Kidney epithelial cell (primary cell): Measurements from ENCODE around the gene UBE3D. TPM values are rescaled to one million over a fixed set of nuclear protein-coding genes. Genes with fewer than 3 reads are reported as not detected.
"Not testable (repeated sequence)": the region's sequence is repeated elsewhere in the genome, so short reads cannot be mapped to it uniquely, and the experiment has no call there.

ENCODE experiments used
- DNase-seq: peaks from one replicate; pipeline ENCODE4 v3.0.0-alpha.2; 2010; ENCODE audit warnings: low read depth
- H3K27me3 ChIP-seq: 2 replicates; pipeline ENCODE4 v1.6.0; 2011; ENCODE audit warnings: low read length; ENCODE audit not compliant: control insufficient read depth, insufficient read depth
- H3K36me3 ChIP-seq: 2 replicates; pipeline ENCODE4 v1.5.1; 2011; ENCODE audit warnings: low read length; ENCODE audit not compliant: control insufficient read depth, insufficient read depth
- H3K4me3 ChIP-seq: 2 replicates; pipeline ENCODE4 v1.5.1; 2011; ENCODE audit warnings: low read depth, mild to moderate bottlenecking, control low read depth, low read length
- total RNA-seq: library from RNA; depleted of rRNA; stranded (reverse); fragments of >200 nt; gene quantifications from 2 replicates; pipeline ENCODE4 v1.2.3, GENCODE V29; 2015
- TF ChIP-seq, protein P1 (sequence below): IDR thresholded peaks from 2 replicates; pipeline ENCODE4 v1.5.1; 2011; ENCODE audit warnings: mild to moderate bottlenecking, moderate library complexity, low read length, control low read depth, inconsistent platforms; ENCODE audit not compliant: insufficient read depth, poor library complexity, severe bottlenecking

Gene UBE3D
- total RNA-seq, 1 donor from 2014 or later = 11.6 TPM

- DNase-seq = no peak
These were observed 27.4 kb downstream of the UBE3D start for GRCh38 chr6:83038246-83038645.

DNA sequence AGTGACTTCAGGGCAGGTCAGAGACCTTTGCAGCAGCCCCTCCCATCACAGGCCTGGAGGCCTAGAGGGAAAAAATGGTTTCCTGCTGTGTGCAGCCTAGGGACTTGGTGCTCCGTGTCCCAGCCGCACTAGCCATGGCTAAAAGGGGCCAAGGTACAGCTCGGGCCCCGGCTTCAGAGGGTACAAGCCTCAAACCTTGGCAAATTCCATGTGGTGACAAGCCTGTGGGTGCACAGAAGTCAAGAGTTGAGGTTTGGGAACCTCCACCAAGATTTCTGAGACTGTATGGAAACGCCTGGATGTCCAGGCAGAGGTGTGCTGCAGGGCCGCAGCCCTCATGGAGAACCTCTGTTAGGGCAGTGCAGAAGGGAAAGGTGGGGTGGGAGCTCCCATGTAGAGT, 34.0 kb downstream of the UBE3D start:
- Histone ChIP-seq H3K27me3 (no peaks in the 10 kb centered on the region), H3K36me3 (no peaks in the 10 kb centered on the region), H3K4me3 (no peak overlapping the region)
- DNase-seq = no peak
- TF ChIP-seq, protein P1, sequence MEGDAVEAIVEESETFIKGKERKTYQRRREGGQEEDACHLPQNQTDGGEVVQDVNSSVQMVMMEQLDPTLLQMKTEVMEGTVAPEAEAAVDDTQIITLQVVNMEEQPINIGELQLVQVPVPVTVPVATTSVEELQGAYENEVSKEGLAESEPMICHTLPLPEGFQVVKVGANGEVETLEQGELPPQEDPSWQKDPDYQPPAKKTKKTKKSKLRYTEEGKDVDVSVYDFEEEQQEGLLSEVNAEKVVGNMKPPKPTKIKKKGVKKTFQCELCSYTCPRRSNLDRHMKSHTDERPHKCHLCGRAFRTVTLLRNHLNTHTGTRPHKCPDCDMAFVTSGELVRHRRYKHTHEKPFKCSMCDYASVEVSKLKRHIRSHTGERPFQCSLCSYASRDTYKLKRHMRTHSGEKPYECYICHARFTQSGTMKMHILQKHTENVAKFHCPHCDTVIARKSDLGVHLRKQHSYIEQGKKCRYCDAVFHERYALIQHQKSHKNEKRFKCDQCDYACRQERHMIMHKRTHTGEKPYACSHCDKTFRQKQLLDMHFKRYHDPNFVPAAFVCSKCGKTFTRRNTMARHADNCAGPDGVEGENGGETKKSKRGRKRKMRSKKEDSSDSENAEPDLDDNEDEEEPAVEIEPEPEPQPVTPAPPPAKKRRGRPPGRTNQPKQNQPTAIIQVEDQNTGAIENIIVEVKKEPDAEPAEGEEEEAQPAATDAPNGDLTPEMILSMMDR = no peak

More at GRCh38 chr6:83038246-83038645, 27.4 kb downstream of the UBE3D start:
- TF ChIP-seq, protein P1 = no peak
- Histone ChIP-seq H3K36me3 (no peaks in the 10 kb centered on the region), H3K27me3 (no peaks in the 10 kb centered on the region), H3K4me3 (no peak overlapping the region)

DNA sequence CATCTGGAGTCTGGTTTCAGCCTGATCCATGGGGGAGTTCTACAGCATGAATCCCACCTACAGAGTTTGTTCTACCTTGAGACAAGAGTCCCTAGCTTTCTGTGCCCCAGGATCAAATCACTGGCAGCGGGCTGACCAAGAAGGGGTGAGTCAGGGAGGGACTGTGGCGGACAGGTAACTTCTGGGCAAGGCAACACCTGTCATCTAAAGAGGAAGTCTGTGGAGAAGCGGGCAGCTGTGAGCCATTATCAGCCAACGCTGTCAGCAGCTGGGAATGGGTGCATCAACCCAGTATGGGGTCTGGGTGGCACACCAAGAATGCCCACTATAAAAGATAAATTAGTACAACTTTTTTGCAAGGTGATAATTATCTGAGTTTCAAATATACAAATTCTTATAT, 45.9 kb downstream of the UBE3D start:
- H3K36me3 ChIP-seq = no peaks in the 10 kb centered on the region
- no peak overlapping the region for H3K4me3 ChIP-seq
- no peak for DNase-seq
- TF ChIP-seq, protein P1 = no peak
- H3K27me3 ChIP-seq = no peaks in the 10 kb centered on the region

- not testable (repeated sequence) for H3K4me3 ChIP-seq, H3K36me3 ChIP-seq, H3K27me3 ChIP-seq, DNase-seq
These were observed 54.5 kb downstream of the UBE3D start for GRCh38 chr6:83011131-83011530.

DNA sequence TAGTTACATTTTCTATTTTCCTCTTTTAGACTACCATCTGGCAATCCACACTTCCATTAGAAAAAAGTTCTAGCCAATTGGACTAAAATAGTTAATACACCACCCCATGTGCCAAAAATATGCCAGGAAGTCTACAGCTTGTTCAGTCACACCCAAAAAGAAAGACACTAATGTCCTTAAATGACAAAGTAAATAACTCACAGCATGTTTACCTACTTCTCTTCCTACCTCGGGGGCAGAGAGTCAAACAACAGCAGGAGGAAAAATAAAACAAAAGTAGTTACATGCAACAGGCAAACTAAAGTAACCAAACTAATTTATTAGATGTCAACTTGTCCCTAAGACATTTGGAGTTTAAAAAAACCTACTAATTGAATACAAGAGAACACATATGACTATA, 57.0 kb downstream of the UBE3D start:
- no peak for DNase-seq
- no peak overlapping the region for H3K4me3 ChIP-seq
- TF ChIP-seq, protein P1 = no peak
- no peaks in the 10 kb centered on the region for H3K36me3 ChIP-seq
- H3K27me3 ChIP-seq = no peaks in the 10 kb centered on the region

DNA sequence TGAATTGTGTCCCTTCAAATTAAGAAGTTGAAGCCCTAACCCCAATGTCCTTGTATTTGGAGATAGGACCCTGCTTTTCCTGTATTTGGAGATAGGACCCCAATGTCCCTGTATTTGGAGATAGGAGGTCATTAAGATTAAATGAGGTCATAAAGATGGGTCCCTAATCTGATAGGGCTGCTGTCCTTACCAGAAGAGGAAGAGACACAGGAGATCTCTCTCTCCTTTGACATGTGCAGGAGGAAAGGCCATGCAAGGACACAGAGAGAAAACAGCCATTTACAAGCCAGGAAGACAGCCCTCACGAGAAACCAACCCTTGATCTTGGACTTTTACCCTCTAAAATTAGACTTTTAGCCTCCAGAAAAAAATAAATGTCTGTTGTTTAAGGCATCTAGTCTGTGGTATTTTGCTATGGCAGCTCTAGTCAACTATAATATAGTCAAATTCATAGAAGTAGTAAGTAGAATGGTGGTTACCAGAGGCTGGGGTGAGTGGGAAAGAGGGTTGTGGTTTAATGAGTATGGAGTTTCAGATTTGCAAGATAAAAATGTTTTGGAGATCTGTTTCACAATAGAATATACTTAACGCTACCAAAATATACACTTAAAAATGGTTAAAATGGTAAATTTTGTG, 59.3 kb downstream of the UBE3D start:
- no peaks in the 10 kb centered on the region for H3K36me3 ChIP-seq
- no peak overlapping the region for H3K4me3 ChIP-seq
- no peak for DNase-seq
- TF ChIP-seq, protein P1 = no peak
- H3K27me3 ChIP-seq = no peaks in the 10 kb centered on the region
